NCI-H2196 (cell line): ENCODE data around the gene PRR14L.
A peak's percentile ranks its signal among the peaks of the same experiment; 100 is the strongest.

Source experiments
- DNase-seq: peaks from one replicate; lab custom pipeline; 2025; ENCODE audit not compliant: unreplicated experiment; lab: John Stamatoyannopoulos, UW

PRR14L gene

GRCh38 chr22:31647066-31647465, 102.9 kb downstream of the PRR14L start:
- DNase-seq = no peak

GRCh38 chr22:31646186-31647019, 103.5 kb downstream of the PRR14L start:
- no peak for DNase-seq

GRCh38 chr22:31639436-31640039, 110.4 kb downstream of the PRR14L start:
- DNase-seq = no peak

- no peak for DNase-seq
Observed at GRCh38 chr22:31637891-31638618, 111.9 kb downstream of the PRR14L start.

GRCh38 chr22:31637447-31637890, 112.5 kb downstream of the PRR14L start:
- DNase-seq = no peak

- DNase-seq = peak; percentile 12
Observed at GRCh38 chr22:31635638-31636306, 114.2 kb downstream of the PRR14L start.

GRCh38 chr22:31631436-31631835, 118.5 kb downstream of the PRR14L start:
- DNase-seq = no peak
